Mononuclear cell (primary cell): Measurements from ENCODE around the gene TUBB4B. TPM values are rescaled to one million over a fixed set of nuclear protein-coding genes. Genes with fewer than 3 reads are reported as not detected.

Experiments used
- H3K27me3 ChIP-seq: 2 replicates; pipeline ENCODE4 v1.6.0; 2011; ENCODE audit warnings: low read length, control low read depth; ENCODE audit not compliant: insufficient read depth
- H3K4me1 ChIP-seq: 2 replicates; pipeline ENCODE4 v1.5.1; 2011; ENCODE audit warnings: mild to moderate bottlenecking, low read length, control low read depth; ENCODE audit not compliant: insufficient read depth
- H3K4me3 ChIP-seq: 2 replicates; pipeline ENCODE4 v1.5.1; 2011; ENCODE audit warnings: mild to moderate bottlenecking, low read length, moderate library complexity
- H3K9me3 ChIP-seq: 2 replicates; pipeline ENCODE4 v1.5.1; 2011; ENCODE audit warnings: low read depth, mild to moderate bottlenecking, control low read depth, low read length
- total RNA-seq: library from RNA; depleted of rRNA; stranded (reverse); fragments of >200 nt; gene quantifications from one replicate; pipeline ENCODE4 v1.2.3, GENCODE V29; 2012

The TUBB4B gene
- total RNA-seq, 1 donor: 67.9 TPM

- no peaks in the 10 kb centered on the region for H3K9me3 ChIP-seq
- no peaks in the 10 kb centered on the region for H3K27me3 ChIP-seq
- H3K4me3 ChIP-seq: no peak overlapping the region
- peaks cover 21% of the 10 kb centered on the region for H3K4me1 ChIP-seq
Observed at GRCh38 chr9:137219757-137220316, 21.2 kb upstream of the TUBB4B start.

GRCh38 chr9:137220317-137221094 is 20.6 kb upstream of the TUBB4B start:
- Histone ChIP-seq H3K27me3 (no peaks in the 10 kb centered on the region), H3K9me3 (no peaks in the 10 kb centered on the region), H3K4me1 (peaks cover 21% of the 10 kb centered on the region), H3K4me3 (no peak overlapping the region)

- no peaks in the 10 kb centered on the region for H3K9me3 ChIP-seq
- no peak overlapping the region for H3K4me3 ChIP-seq
- peaks cover 21% of the 10 kb centered on the region for H3K4me1 ChIP-seq
- H3K27me3 ChIP-seq: no peaks in the 10 kb centered on the region
Observed at GRCh38 chr9:137221095-137221505, 20.0 kb upstream of the TUBB4B start.

- Histone ChIP-seq H3K27me3 (no peaks in the 10 kb centered on the region), H3K4me1 (peaks cover 21% of the 10 kb centered on the region), H3K4me3 (no peak overlapping the region), H3K9me3 (no peaks in the 10 kb centered on the region)
Observed at GRCh38 chr9:137221506-137222111, 19.5 kb upstream of the TUBB4B start.

GRCh38 chr9:137222190-137223077 is 18.7 kb upstream of the TUBB4B start, which contains the start of gene RNF208:
Gene RNF208, minus strand, starts transcription at chr9:137222240. Its CDS starts 1,028 bp downstream, at chr9:137221212.
- Histone ChIP-seq H3K4me3 (peak within 1 kb of the TSS; percentile 41), H3K4me1 (peaks cover 24% of the 10 kb centered on the region), H3K27me3 (no peaks in the 10 kb centered on the region), H3K9me3 (no peaks in the 10 kb centered on the region)

- Histone ChIP-seq H3K4me1 (peaks cover 24% of the 10 kb centered on the region), H3K27me3 (no peaks in the 10 kb centered on the region), H3K4me3 (peak overlapping the region; percentile 54), H3K9me3 (no peaks in the 10 kb centered on the region)
Observed at GRCh38 chr9:137223078-137223970, 17.8 kb upstream of the TUBB4B start.

GRCh38 chr9:137224830-137225694 is 16.0 kb upstream of the TUBB4B start, which contains the start of gene CYSRT1:
Gene CYSRT1, plus strand, starts transcription at chr9:137225174. Its CDS starts 448 bp downstream, at chr9:137225622.
- Histone ChIP-seq H3K27me3 (no peaks in the 10 kb centered on the region), H3K9me3 (no peaks in the 10 kb centered on the region), H3K4me1 (peaks cover 24% of the 10 kb centered on the region)

GRCh38 chr9:137225699-137226331 is 15.3 kb upstream of the TUBB4B start:
- Histone ChIP-seq H3K9me3 (no peaks in the 10 kb centered on the region), H3K4me1 (peaks cover 24% of the 10 kb centered on the region), H3K27me3 (no peaks in the 10 kb centered on the region), H3K4me3 (no peak overlapping the region)

More at GRCh38 chr9:137224830-137225694, 16.0 kb upstream of the TUBB4B start, which contains the start of gene CYSRT1:
- peak within 1 kb of the TSS; percentile 54 for H3K4me3 ChIP-seq

GRCh38 chr9:137226338-137227053 is 14.6 kb upstream of the TUBB4B start:
- Histone ChIP-seq H3K9me3 (no peaks in the 10 kb centered on the region), H3K4me1 (peaks cover 24% of the 10 kb centered on the region), H3K4me3 (no peak overlapping the region), H3K27me3 (no peaks in the 10 kb centered on the region)

- Histone ChIP-seq H3K4me3 (no peak within 1 kb of the TSS), H3K9me3 (no peaks in the 10 kb centered on the region), H3K27me3 (no peaks in the 10 kb centered on the region), H3K4me1 (peaks cover 24% of the 10 kb centered on the region)
Observed at GRCh38 chr9:137227054-137227852, 13.8 kb upstream of the TUBB4B start, which contains the start of gene RNF224. Gene RNF224, plus strand, starts transcription at chr9:137227502. Its CDS starts 834 bp downstream, at chr9:137228336.

GRCh38 chr9:137227853-137228505 is 13.1 kb upstream of the TUBB4B start:
- H3K4me3 ChIP-seq: no peak overlapping the region
- peaks cover 17% of the 10 kb centered on the region for H3K4me1 ChIP-seq
- H3K27me3 ChIP-seq: no peaks in the 10 kb centered on the region
- H3K9me3 ChIP-seq: no peaks in the 10 kb centered on the region
